Measurements from ENCODE around the gene LCN15. TPM values are rescaled to one million over a fixed set of nuclear protein-coding genes. Genes with fewer than 3 reads are reported as not detected.
"Not testable (repeated sequence)": the region's sequence is repeated elsewhere in the genome, so short reads cannot be mapped to it uniquely, and the experiment has no call there.

Gene LCN15
- total RNA-seq, 1 donor: not detected

GRCh38 chr9:136757328-136757727 lies 7.0 kb downstream of the LCN15 start:
- DNase-seq (ENCODE audit: low read depth in 2 of 3, low spot score in 2 of 3): no peak

GRCh38 chr9:136756836-136757235 lies 7.5 kb downstream of the LCN15 start:
- DNase-seq (ENCODE audit: low read depth in 2 of 3, low spot score in 2 of 3): no peak

- no peak for DNase-seq (ENCODE audit: low read depth in 2 of 3, low spot score in 2 of 3)
These were observed 8.2 kb downstream of the LCN15 start for GRCh38 chr9:136756134-136756438.

- not testable (repeated sequence) for DNase-seq (ENCODE audit: low read depth in 2 of 3, low spot score in 2 of 3)
These were observed 8.8 kb downstream of the LCN15 start for GRCh38 chr9:136755302-136756133.

- no peak for DNase-seq (ENCODE audit: low read depth in 2 of 3, low spot score in 2 of 3)
These were observed 9.6 kb downstream of the LCN15 start for GRCh38 chr9:136754626-136755301.

GRCh38 chr9:136754059-136754572 lies 10.2 kb downstream of the LCN15 start:
- DNase-seq (ENCODE audit: low read depth in 2 of 3, low spot score in 2 of 3): peak in 2 of 3 donors; percentile 63 to 78

- no peak for DNase-seq (ENCODE audit: low read depth in 2 of 3, low spot score in 2 of 3)
These were observed 10.8 kb downstream of the LCN15 start for GRCh38 chr9:136753371-136754058.

GRCh38 chr9:136751814-136752213 lies 12.5 kb downstream of the LCN15 start:
- DNase-seq (ENCODE audit: low read depth in 2 of 3, low spot score in 2 of 3): no peak

- no peak for DNase-seq (ENCODE audit: low read depth in 2 of 3, low spot score in 2 of 3)
These were observed 13.1 kb downstream of the LCN15 start for GRCh38 chr9:136751244-136751643.

GRCh38 chr9:136750526-136750925 lies 13.8 kb downstream of the LCN15 start:
- DNase-seq (ENCODE audit: low read depth in 2 of 3, low spot score in 2 of 3): no peak

GRCh38 chr9:136748666-136749611 lies 15.4 kb downstream of the LCN15 start:
- no peak for DNase-seq (ENCODE audit: low read depth in 2 of 3, low spot score in 2 of 3)

- no peak for DNase-seq (ENCODE audit: low read depth in 2 of 3, low spot score in 2 of 3)
These were observed 16.1 kb downstream of the LCN15 start, which contains the start of gene LCN6 for GRCh38 chr9:136748201-136748600. Gene LCN6, minus strand, starts transcription at chr9:136748525. Its CDS starts 42 bp downstream, at chr9:136748483.

- DNase-seq (ENCODE audit: low read depth in 2 of 3, low spot score in 2 of 3): no peak
These were observed 16.9 kb downstream of the LCN15 start for GRCh38 chr9:136747161-136748060.

- no peak for DNase-seq (ENCODE audit: low read depth in 2 of 3, low spot score in 2 of 3)
These were observed 17.7 kb downstream of the LCN15 start for GRCh38 chr9:136746621-136747020.

- no peak for DNase-seq (ENCODE audit: low read depth in 2 of 3, low spot score in 2 of 3)
These were observed 18.2 kb downstream of the LCN15 start for GRCh38 chr9:136746155-136746490.

GRCh38 chr9:136745389-136746154 lies 18.7 kb downstream of the LCN15 start:
- no peak for DNase-seq (ENCODE audit: low read depth in 2 of 3, low spot score in 2 of 3)

GRCh38 chr9:136744773-136745172 lies 19.5 kb downstream of the LCN15 start:
- DNase-seq (ENCODE audit: low read depth in 2 of 3, low spot score in 2 of 3): no peak

- DNase-seq (ENCODE audit: low read depth in 2 of 3, low spot score in 2 of 3): no peak
These were observed 20.6 kb downstream of the LCN15 start for GRCh38 chr9:136743639-136744211.
